Measurements from ENCODE around the gene MCM9. TPM values are rescaled to one million over a fixed set of nuclear protein-coding genes. Genes with fewer than 3 reads are reported as not detected.
A peak's percentile ranks its signal among the peaks of the same experiment; 100 is the strongest.

The MCM9 gene
- 13.4 and 14.4 TPM in 2 replicates for total RNA-seq (2022)
- percentile 74 among the genes with signal in this experiment for Bru-seq, nascent RNA
- percentile 65 among the genes with signal in this experiment for BruChase-seq, experiment 1, labeled RNA remaining after a 2-hour chase
- percentile 60 among the genes with signal in this experiment for BruChase-seq, experiment 2, labeled RNA remaining after a 6-hour chase
- long read RNA-seq, partial matches to known transcripts: 7 of 17 reads
- long read RNA-seq, other reads (novel, unspliced or antisense): 10 of 17 reads

DNA sequence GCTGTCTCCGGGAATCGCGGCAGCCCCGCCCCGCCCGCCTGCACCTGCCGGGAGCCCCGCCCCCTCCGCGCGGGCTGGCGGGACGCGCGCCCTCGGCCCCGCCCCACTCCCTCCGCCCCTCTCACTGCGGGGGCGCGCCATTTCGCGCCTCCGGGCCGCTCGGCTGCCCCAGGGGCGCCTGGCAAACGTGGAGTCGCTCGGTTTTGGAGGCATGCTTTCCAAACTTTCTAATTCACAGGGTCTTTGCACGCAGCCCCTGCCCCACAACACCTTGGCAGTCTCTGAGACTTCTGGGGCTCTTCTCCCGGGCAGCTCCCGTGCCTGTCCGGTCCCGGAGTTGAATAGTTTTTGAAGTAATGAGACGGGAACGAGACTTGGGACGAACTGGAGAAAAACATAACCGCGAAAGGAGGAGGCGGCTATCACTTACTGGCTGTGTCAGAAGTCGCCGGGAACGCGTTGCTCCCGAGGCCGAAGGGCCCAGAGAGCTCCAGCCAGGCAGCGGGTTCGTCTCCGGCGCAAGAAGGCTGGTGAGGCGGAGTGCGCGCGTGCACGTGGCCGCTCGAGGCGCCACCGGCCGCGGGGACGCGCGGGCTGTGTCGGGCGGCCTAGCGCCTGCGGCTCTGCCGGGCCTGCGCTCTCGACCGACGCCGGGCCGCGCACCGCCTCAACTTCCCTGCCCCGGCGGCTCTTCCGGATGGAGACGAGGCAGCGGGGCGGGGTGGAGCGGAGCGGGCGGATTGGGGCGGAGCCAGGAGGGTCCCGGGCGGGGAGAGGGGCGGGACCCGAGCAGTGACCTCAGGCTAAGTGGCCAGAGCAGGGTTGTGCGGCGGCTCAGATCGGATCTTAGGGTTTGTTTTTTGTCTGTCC, at the start of gene MCM9:
Gene MCM9 (minus strand): TSS at position 699 of the 870 bp plus-strand sequence. CDS start 3,436 bp downstream, outside the sequence.
- TF ChIP-seq, protein P1, sequence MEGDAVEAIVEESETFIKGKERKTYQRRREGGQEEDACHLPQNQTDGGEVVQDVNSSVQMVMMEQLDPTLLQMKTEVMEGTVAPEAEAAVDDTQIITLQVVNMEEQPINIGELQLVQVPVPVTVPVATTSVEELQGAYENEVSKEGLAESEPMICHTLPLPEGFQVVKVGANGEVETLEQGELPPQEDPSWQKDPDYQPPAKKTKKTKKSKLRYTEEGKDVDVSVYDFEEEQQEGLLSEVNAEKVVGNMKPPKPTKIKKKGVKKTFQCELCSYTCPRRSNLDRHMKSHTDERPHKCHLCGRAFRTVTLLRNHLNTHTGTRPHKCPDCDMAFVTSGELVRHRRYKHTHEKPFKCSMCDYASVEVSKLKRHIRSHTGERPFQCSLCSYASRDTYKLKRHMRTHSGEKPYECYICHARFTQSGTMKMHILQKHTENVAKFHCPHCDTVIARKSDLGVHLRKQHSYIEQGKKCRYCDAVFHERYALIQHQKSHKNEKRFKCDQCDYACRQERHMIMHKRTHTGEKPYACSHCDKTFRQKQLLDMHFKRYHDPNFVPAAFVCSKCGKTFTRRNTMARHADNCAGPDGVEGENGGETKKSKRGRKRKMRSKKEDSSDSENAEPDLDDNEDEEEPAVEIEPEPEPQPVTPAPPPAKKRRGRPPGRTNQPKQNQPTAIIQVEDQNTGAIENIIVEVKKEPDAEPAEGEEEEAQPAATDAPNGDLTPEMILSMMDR (IDR thresholded peaks at IDR 0.05; ENCODE audit: insufficient read depth in 1 of 2, low read depth in 1 of 2, low read length in 1 of 2, severe bottlenecking in 1 of 2, unreplicated experiment in 1 of 2): no peak
- Mint-ChIP-seq H3K4me1 (ENCODE audit: low read depth, unreplicated experiment) (peaks cover 16% of the 10 kb centered on the region), H3K27me3 (ENCODE audit: insufficient read depth, unreplicated experiment) (no peaks in the 10 kb centered on the region), H3K36me3 (ENCODE audit: insufficient read depth, unreplicated experiment) (peaks cover 21% of the 10 kb centered on the region), H3K4me3 (ENCODE audit: unreplicated experiment) (peak within 1 kb of the TSS; percentile 87), H3K27ac (ENCODE audit: unreplicated experiment) (peak within 1 kb of the TSS; percentile 77), H3K9me3 (ENCODE audit: unreplicated experiment) (no peaks in the 10 kb centered on the region)
- no TSS peak for BruUV-seq (replicated peaks)
- no peaks in the 10 kb centered on the region for H3K4me1 ChIP-seq
- ChIA-PET POLR2A (no interaction called here), CTCF (no interaction called here)
- no peaks in the 10 kb centered on the region for H3K27me3 ChIP-seq (replicated peaks; ENCODE audit: control insufficient read depth, insufficient read depth, low read length)
- no peaks in the 10 kb centered on the region for H3K36me3 ChIP-seq (ENCODE audit: control insufficient read depth, insufficient read depth, low read length)
- H3K9me3 ChIP-seq: no peaks in the 10 kb centered on the region
- peak within 1 kb of the TSS; percentile 92 for H3K4me3 ChIP-seq (ENCODE audit: low read depth, low read length)
- peak; percentile 88 to 93 for DNase-seq
- intact Hi-C loops (cut with micrococcal nuclease; ENCODE audit: unreplicated experiment): loop anchor here (2.0 kb wide), 1 partner anchor 40 kb away; the partner anchor contains the start of gene ASF1A

DNA sequence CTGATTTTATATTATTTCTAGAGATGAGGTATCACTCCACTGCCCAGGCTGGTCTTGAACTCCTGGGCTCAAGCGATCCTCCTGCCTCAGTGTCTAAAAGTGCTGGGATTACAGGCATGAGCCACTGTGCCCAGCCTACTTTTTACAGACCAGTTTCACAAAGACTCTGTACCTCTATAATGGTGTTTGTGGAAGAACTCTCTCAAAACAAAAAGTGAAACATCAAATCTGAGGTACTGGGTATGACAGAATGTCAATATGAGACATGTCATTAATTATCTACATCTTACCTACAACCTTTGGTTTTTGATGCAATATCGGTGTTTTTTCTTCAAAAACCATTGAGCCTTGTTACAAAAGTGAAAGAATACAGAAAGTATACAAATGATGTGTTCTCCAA, 49.4 kb upstream of the MCM9 start:
- H3K4me3 ChIP-seq (ENCODE audit: low read depth, low read length): no peak overlapping the region
- ChIA-PET CTCF (no interaction called here), POLR2A (no interaction called here)
- Mint-ChIP-seq H3K36me3 (ENCODE audit: insufficient read depth, unreplicated experiment) (peaks cover 12% of the 10 kb centered on the region), H3K9me3 (ENCODE audit: unreplicated experiment) (no peaks in the 10 kb centered on the region), H3K4me1 (ENCODE audit: low read depth, unreplicated experiment) (no peaks in the 10 kb centered on the region), H3K4me3 (ENCODE audit: unreplicated experiment) (no peak overlapping the region), H3K27me3 (ENCODE audit: insufficient read depth, unreplicated experiment) (no peaks in the 10 kb centered on the region), H3K27ac (ENCODE audit: unreplicated experiment) (no peak overlapping the region)
- no peak for DNase-seq
- BruUV-seq (replicated peaks): no TSS peak
- TF ChIP-seq, protein P1 (IDR thresholded peaks at IDR 0.05; ENCODE audit: insufficient read depth in 1 of 2, low read depth in 1 of 2, low read length in 1 of 2, severe bottlenecking in 1 of 2, unreplicated experiment in 1 of 2): no peak
- intact Hi-C loops (cut with micrococcal nuclease; ENCODE audit: unreplicated experiment): no loop called here
- no peaks in the 10 kb centered on the region for H3K27me3 ChIP-seq (replicated peaks; ENCODE audit: control insufficient read depth, insufficient read depth, low read length)
- H3K9me3 ChIP-seq: no peaks in the 10 kb centered on the region
- no peaks in the 10 kb centered on the region for H3K4me1 ChIP-seq
- H3K36me3 ChIP-seq (ENCODE audit: control insufficient read depth, insufficient read depth, low read length): no peaks in the 10 kb centered on the region

DNA sequence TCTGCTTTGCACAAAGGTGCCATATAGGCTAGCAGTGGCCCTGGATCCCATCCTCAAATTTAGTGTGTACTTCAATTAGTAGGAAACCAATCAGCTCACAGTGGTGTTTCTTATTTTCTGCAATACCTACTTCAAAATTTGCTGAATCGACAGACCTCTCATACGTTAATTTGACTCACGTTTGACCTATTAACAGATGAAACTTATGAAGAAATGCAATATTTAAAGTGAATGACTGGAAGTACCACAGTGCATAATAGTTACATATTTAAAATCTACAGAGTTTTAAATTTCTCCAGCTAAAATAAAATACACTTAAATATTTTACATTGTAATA, 47.6 kb upstream of the MCM9 start:
- BruUV-seq (replicated peaks): no TSS peak
- H3K4me3 Mint-ChIP-seq (ENCODE audit: unreplicated experiment): no peak overlapping the region
- H3K4me1 Mint-ChIP-seq (ENCODE audit: low read depth, unreplicated experiment): no peaks in the 10 kb centered on the region
- no peaks in the 10 kb centered on the region for H3K9me3 ChIP-seq
- peaks cover 12% of the 10 kb centered on the region for H3K36me3 Mint-ChIP-seq (ENCODE audit: insufficient read depth, unreplicated experiment)
- ChIA-PET POLR2A (no interaction called here), CTCF (no interaction called here)
- TF ChIP-seq, protein P1 (IDR thresholded peaks at IDR 0.05; ENCODE audit: insufficient read depth in 1 of 2, low read depth in 1 of 2, low read length in 1 of 2, severe bottlenecking in 1 of 2, unreplicated experiment in 1 of 2): no peak
- intact Hi-C loops (cut with micrococcal nuclease; ENCODE audit: unreplicated experiment): no loop called here
- H3K27me3 Mint-ChIP-seq (ENCODE audit: insufficient read depth, unreplicated experiment): no peaks in the 10 kb centered on the region
- no peak overlapping the region for H3K4me3 ChIP-seq (ENCODE audit: low read depth, low read length)
- H3K27ac Mint-ChIP-seq (ENCODE audit: unreplicated experiment): no peak overlapping the region
- H3K4me1 ChIP-seq: no peaks in the 10 kb centered on the region
- DNase-seq: no peak
- H3K36me3 ChIP-seq (ENCODE audit: control insufficient read depth, insufficient read depth, low read length): no peaks in the 10 kb centered on the region
- H3K9me3 Mint-ChIP-seq (ENCODE audit: unreplicated experiment): no peaks in the 10 kb centered on the region
- no peaks in the 10 kb centered on the region for H3K27me3 ChIP-seq (replicated peaks; ENCODE audit: control insufficient read depth, insufficient read depth, low read length)
